Trophoblast cell (in vitro differentiated cells and primary cell): ENCODE data around the gene MAML1.

Experiments used
- DNase-seq, 2 donors: peaks; one replicate each; pipeline ENCODE4 v3.0.0-alpha.2; 2016
- H2AFZ ChIP-seq: 2 replicates; pipeline ENCODE4 v1.6.1; 2013; ENCODE audit warnings: low read length, moderate library complexity, mild to moderate bottlenecking; ENCODE audit not compliant: insufficient read depth, poor library complexity
- H2AK5ac ChIP-seq: 2 replicates; pipeline ENCODE4 v1.6.1; 2013; ENCODE audit warnings: mild to moderate bottlenecking, low read length
- H2BK120ac ChIP-seq: 2 replicates; pipeline ENCODE4 v1.6.1; 2013; ENCODE audit warnings: low read length, mild to moderate bottlenecking, moderate library complexity; ENCODE audit not compliant: insufficient read depth, poor library complexity
- H2BK12ac ChIP-seq: 2 replicates; pipeline ENCODE4 v1.6.1; 2013; ENCODE audit warnings: mild to moderate bottlenecking, low read length, moderate library complexity
- H2BK5ac ChIP-seq: 2 replicates; pipeline ENCODE4 v1.6.1; 2013; ENCODE audit warnings: low read length, low read depth, moderate library complexity, mild to moderate bottlenecking; ENCODE audit not compliant: poor library complexity
- H3K14ac ChIP-seq: 2 replicates; pipeline ENCODE4 v1.6.1; 2013; ENCODE audit warnings: mild to moderate bottlenecking, low read length
- H3K18ac ChIP-seq: 2 replicates; pipeline ENCODE4 v1.6.1; 2013; ENCODE audit warnings: mild to moderate bottlenecking, low read length
- H3K23ac ChIP-seq: 2 replicates; pipeline ENCODE4 v1.6.1; 2013; ENCODE audit warnings: low read length
- H3K27ac ChIP-seq: 2 replicates; pipeline ENCODE4 v1.5.1; 2013; ENCODE audit warnings: low read depth, mild to moderate bottlenecking, inconsistent platforms, low read length, moderate library complexity
- H3K27me3 ChIP-seq: 2 replicates; pipeline ENCODE4 v1.6.1; 2013; ENCODE audit warnings: inconsistent platforms, mild to moderate bottlenecking, low read length, moderate library complexity; ENCODE audit not compliant: insufficient read depth
- H3K36me3 ChIP-seq, 2 experiments: 1 replicate in 1 of 2; 2 replicates in 1 of 2; pipeline ENCODE4 v1.6.1; 2013; ENCODE audit warnings: low read length in 2 of 2, mild to moderate bottlenecking in 2 of 2, moderate library complexity in 1 of 2; ENCODE audit not compliant: insufficient read depth in 2 of 2, control insufficient read depth in 1 of 2
- H3K4ac ChIP-seq: 2 replicates; pipeline ENCODE4 v1.6.1; 2013; ENCODE audit warnings: low read depth, mild to moderate bottlenecking, low read length, moderate library complexity
- H3K4me1 ChIP-seq, 2 experiments: 1 replicate in 1 of 2; 2 replicates in 1 of 2; pipeline ENCODE4 v1.6.1; 2013; ENCODE audit warnings: low read length in 2 of 2, mild to moderate bottlenecking in 2 of 2, moderate library complexity in 1 of 2; ENCODE audit not compliant: insufficient read depth in 2 of 2, control insufficient read depth in 1 of 2
- H3K4me2 ChIP-seq: 2 replicates; pipeline ENCODE4 v1.6.1; 2013; ENCODE audit warnings: inconsistent platforms, mild to moderate bottlenecking, low read length, moderate library complexity
- H3K4me3 ChIP-seq: 2 replicates; pipeline ENCODE4 v1.5.1; 2013; ENCODE audit warnings: mild to moderate bottlenecking, low read depth, low read length, inconsistent platforms
- H3K79me1 ChIP-seq: one replicate; pipeline ENCODE4 v1.6.1; 2013; ENCODE audit warnings: low read length
- H3K79me2 ChIP-seq: 2 replicates; pipeline ENCODE4 v1.6.1; 2013; ENCODE audit warnings: low read length, mild to moderate bottlenecking; ENCODE audit not compliant: control insufficient read depth, insufficient read depth, poor library complexity
- H3K9ac ChIP-seq: 2 replicates; pipeline ENCODE4 v1.6.1; 2013; ENCODE audit warnings: mild to moderate bottlenecking, low read length
- H3K9me3 ChIP-seq: 2 replicates; pipeline ENCODE4 v1.6.1; 2013; ENCODE audit warnings: low read depth, mild to moderate bottlenecking, control low read depth, inconsistent platforms, low read length; ENCODE audit not compliant: insufficient read depth
- H4K12ac ChIP-seq: 2 replicates; pipeline ENCODE4 v1.6.1; 2013; ENCODE audit warnings: low read depth, mild to moderate bottlenecking, low read length, moderate library complexity
- H4K8ac ChIP-seq: 2 replicates; pipeline ENCODE4 v1.6.1; 2013; ENCODE audit warnings: low read depth, mild to moderate bottlenecking, low read length, moderate library complexity
- H4K91ac ChIP-seq: one replicate; pipeline ENCODE4 v1.6.1; 2013; ENCODE audit warnings: low read depth, mild to moderate bottlenecking, low read length, moderate library complexity
- WGBS: extraction: QIAGEN DNeasy Blood & Tissue Kit; methylation state at CpG from one replicate; pipeline ENCODE4 v1.1.7; 2013; ENCODE audit warnings: missing lambda C conversion rate; ENCODE audit not compliant: insufficient read length, insufficient coverage; ENCODE audit errors: extremely low coverage; 5-methylcytosine and 5-hydroxymethylcytosine counted together

The MAML1 gene

GRCh38 chr5:179769271-179769670 is 36.6 kb downstream of the MAML1 start:
- H2AK5ac ChIP-seq = no peak overlapping the region

GRCh38 chr5:179769796-179770195 is 37.2 kb downstream of the MAML1 start:
- H2AK5ac ChIP-seq = no peak overlapping the region
- H3K18ac ChIP-seq = no peak overlapping the region
- no peak overlapping the region for H4K91ac ChIP-seq
- no peak overlapping the region for H4K8ac ChIP-seq
- H2BK5ac ChIP-seq = no peak overlapping the region
- H3K9ac ChIP-seq = no peak overlapping the region
- H3K36me3 ChIP-seq = peaks cover 53 to 65% of the 10 kb centered on the region in 2 experiments
- H3K4ac ChIP-seq = no peak overlapping the region
- H4K12ac ChIP-seq = no peak overlapping the region
- H3K4me3 ChIP-seq = no peak overlapping the region
- no peak overlapping the region for H3K4me2 ChIP-seq
- no peak overlapping the region for H3K23ac ChIP-seq
- H3K9me3 ChIP-seq = no peaks in the 10 kb centered on the region
- no peak overlapping the region for H3K14ac ChIP-seq
- peaks cover 13% of the 10 kb centered on the region for H3K79me1 ChIP-seq
- H2BK120ac ChIP-seq = no peak overlapping the region
- no peak overlapping the region for H2BK12ac ChIP-seq
- DNase-seq = no peak
- H3K27ac ChIP-seq = no peak overlapping the region
- no peaks in the 10 kb centered on the region for H3K27me3 ChIP-seq
- H2AFZ ChIP-seq = no peak overlapping the region
- no CpG with 5 or more reads among the region's 5 CpGs for WGBS
- peaks cover 13 to 21% of the 10 kb centered on the region in 2 experiments for H3K4me1 ChIP-seq
- peaks cover 5% of the 10 kb centered on the region for H3K79me2 ChIP-seq

More at GRCh38 chr5:179769271-179769670, 36.6 kb downstream of the MAML1 start:
- no CpG with 5 or more reads among the region's 6 CpGs for WGBS
- DNase-seq = no peak
- Histone ChIP-seq H3K36me3 (peaks cover 49 to 60% of the 10 kb centered on the region in 2 experiments), H3K18ac (no peak overlapping the region), H4K91ac (no peak overlapping the region), H3K4me1 (peaks cover 13 to 23% of the 10 kb centered on the region in 2 experiments), H3K9me3 (no peaks in the 10 kb centered on the region), H3K4me3 (no peak overlapping the region), H2BK5ac (no peak overlapping the region), H3K9ac (no peak overlapping the region), H3K14ac (no peak overlapping the region), H3K27ac (no peak overlapping the region), H4K8ac (no peak overlapping the region), H3K4ac (no peak overlapping the region), H3K4me2 (no peak overlapping the region), H2BK120ac (no peak overlapping the region), H2BK12ac (no peak overlapping the region), H4K12ac (no peak overlapping the region), H3K27me3 (no peaks in the 10 kb centered on the region), H2AFZ (no peak overlapping the region), H3K23ac (no peak overlapping the region), H3K79me2 (peaks cover 5% of the 10 kb centered on the region), H3K79me1 (peaks cover 13% of the 10 kb centered on the region)

GRCh38 chr5:179771311-179771895 is 38.8 kb downstream of the MAML1 start:
- Histone ChIP-seq H3K18ac (no peak overlapping the region), H2BK12ac (no peak overlapping the region), H2AFZ (no peak overlapping the region), H3K27me3 (no peaks in the 10 kb centered on the region), H3K4me3 (no peak overlapping the region), H2BK5ac (no peak overlapping the region), H3K4ac (no peak overlapping the region), H2BK120ac (no peak overlapping the region), H4K91ac (no peak overlapping the region), H4K8ac (no peak overlapping the region), H3K36me3 (peaks cover 51 to 68% of the 10 kb centered on the region in 2 experiments), H3K14ac (no peak overlapping the region), H3K27ac (no peak overlapping the region), H3K9ac (no peak overlapping the region), H3K4me1 (peaks cover 2 to 6% of the 10 kb centered on the region in 2 experiments), H3K79me1 (peaks cover under 1% of the 10 kb centered on the region), H3K4me2 (no peak overlapping the region), H3K79me2 (no peaks in the 10 kb centered on the region), H3K23ac (no peak overlapping the region), H4K12ac (no peak overlapping the region), H2AK5ac (no peak overlapping the region), H3K9me3 (no peaks in the 10 kb centered on the region)
- no peak for DNase-seq
- WGBS = no CpG with 5 or more reads among the region's 4 CpGs

- no peak overlapping the region for H3K9ac ChIP-seq
- H3K9me3 ChIP-seq = no peaks in the 10 kb centered on the region
- no peak for DNase-seq
- H2BK12ac ChIP-seq = no peak overlapping the region
- no peak overlapping the region for H3K4ac ChIP-seq
- peaks cover 52 to 70% of the 10 kb centered on the region in 2 experiments for H3K36me3 ChIP-seq
- no peak overlapping the region for H3K14ac ChIP-seq
- H4K12ac ChIP-seq = no peak overlapping the region
- H2BK5ac ChIP-seq = no peak overlapping the region
- no peaks in the 10 kb centered on the region for H3K79me2 ChIP-seq
- no peak overlapping the region for H3K4me2 ChIP-seq
- no peak overlapping the region for H3K18ac ChIP-seq
- no peaks in the 10 kb centered on the region for H3K79me1 ChIP-seq
- no CpG with 5 or more reads among the region's 6 CpGs for WGBS
- H3K4me3 ChIP-seq = no peak overlapping the region
- H4K8ac ChIP-seq = no peak overlapping the region
- no peak overlapping the region for H3K23ac ChIP-seq
- H3K4me1 ChIP-seq = peaks cover 0 to 5% of the 10 kb centered on the region in 2 experiments
- no peak overlapping the region for H2AFZ ChIP-seq
- no peaks in the 10 kb centered on the region for H3K27me3 ChIP-seq
- H3K27ac ChIP-seq = no peak overlapping the region
- H4K91ac ChIP-seq = no peak overlapping the region
- no peak overlapping the region for H2BK120ac ChIP-seq
- H2AK5ac ChIP-seq = no peak overlapping the region
Measured at GRCh38 chr5:179772351-179772750, 39.7 kb downstream of the MAML1 start.
